ENCODE results near the gene MTMR12.
A peak's percentile ranks its signal among the peaks of the same experiment; 100 is the strongest.

Gene MTMR12

GRCh38 chr5:32272746-32273145, 40.0 kb downstream of the MTMR12 start:
- DNase-seq: no peak

- DNase-seq: no peak
Observed at GRCh38 chr5:32270946-32271345, 41.8 kb downstream of the MTMR12 start.

- DNase-seq: no peak
Observed at GRCh38 chr5:32270178-32270577, 42.6 kb downstream of the MTMR12 start.

GRCh38 chr5:32265902-32266301, 46.8 kb downstream of the MTMR12 start:
- no peak for DNase-seq

DNA sequence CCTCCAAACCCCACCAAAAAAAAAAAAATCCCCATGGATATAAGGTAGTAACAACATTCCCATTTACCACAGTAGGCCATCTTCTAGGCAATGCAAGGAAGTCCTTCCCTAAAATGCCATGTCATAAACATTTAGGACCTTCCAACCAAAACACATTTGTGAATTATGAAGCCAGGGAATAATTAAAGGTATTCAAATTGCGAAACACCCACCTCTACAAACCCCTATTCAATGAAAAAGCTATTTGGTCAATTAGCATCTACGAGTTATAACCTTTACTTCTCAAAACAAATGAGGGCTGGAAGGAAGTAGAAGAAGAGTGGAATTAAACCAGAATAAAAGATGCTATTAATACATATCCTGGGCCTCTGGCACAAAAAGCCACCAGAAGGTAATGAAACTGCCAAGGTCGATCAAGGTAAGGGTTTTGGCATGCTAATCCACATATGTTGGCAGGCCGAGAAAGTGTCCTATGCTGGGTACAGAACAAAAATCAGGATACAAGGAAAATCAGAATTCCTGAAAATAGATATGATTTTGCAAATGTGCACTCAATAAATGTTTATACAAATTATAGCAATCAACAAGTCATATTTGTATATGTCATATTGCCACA, 47.7 kb downstream of the MTMR12 start:
- DNase-seq: no peak

DNA sequence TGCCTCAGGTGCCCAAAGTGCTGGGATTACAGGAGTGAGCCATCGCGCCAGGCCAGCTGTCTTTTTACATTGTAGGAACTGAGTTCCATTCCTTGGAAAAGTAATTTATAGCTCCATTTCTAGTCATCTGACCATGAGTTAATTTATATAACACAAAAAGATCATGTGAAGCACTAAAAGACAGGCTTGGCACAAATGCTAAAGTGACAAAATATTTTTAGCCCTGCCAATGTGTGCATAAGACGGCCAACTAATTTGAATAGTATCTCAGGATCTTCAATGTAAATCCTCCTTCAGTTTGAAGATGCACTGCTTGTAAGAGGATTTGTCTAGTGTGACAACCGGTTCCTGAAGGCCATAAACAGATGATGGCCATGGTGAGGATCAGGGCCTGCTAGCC, 49.1 kb downstream of the MTMR12 start:
- no peak for DNase-seq

- DNase-seq: no peak
Observed at GRCh38 chr5:32261198-32261597, 51.5 kb downstream of the MTMR12 start.

DNA sequence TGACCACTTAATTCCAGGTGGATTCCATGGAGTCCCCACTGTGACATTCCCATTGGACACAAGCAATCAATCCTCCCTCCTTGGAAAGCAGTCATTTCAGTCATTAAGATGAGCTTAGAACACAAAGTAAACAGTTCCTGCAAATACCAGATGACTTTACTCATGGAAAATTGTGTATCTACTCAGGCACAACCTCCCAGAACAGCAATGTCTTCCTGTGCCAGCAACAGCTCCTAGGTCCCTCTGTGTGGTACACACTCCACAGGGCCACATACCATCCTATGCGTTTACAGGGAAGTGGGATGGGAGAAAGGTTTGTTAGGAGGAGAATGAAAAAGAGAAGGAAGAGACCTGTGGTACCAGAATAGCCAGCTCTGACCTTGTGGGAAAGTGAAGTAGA, 53.7 kb downstream of the MTMR12 start:
- DNase-seq: peak in 1 of 3 experiments; percentile 40

- peak in 1 of 3 experiments; percentile 24 for DNase-seq
Observed at GRCh38 chr5:32258424-32258823, 54.3 kb downstream of the MTMR12 start.

DNA sequence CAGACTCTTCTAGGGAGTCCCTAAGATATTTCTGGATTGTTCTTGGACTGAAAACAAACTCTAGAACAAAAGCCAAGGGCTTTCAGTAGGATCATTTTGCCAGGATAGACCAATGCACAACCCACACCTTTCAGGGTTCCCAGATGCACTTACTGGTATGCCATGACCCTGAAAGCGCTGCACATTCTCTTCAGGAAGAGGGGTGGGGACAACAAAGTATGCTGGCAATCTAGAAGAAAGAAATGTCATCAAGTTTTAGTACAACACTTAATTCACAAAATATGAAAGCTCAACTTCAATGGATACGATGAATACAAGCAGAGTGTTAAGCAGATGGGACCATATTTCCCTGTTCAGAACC, 57.2 kb downstream of the MTMR12 start:
- no peak for DNase-seq

DNA sequence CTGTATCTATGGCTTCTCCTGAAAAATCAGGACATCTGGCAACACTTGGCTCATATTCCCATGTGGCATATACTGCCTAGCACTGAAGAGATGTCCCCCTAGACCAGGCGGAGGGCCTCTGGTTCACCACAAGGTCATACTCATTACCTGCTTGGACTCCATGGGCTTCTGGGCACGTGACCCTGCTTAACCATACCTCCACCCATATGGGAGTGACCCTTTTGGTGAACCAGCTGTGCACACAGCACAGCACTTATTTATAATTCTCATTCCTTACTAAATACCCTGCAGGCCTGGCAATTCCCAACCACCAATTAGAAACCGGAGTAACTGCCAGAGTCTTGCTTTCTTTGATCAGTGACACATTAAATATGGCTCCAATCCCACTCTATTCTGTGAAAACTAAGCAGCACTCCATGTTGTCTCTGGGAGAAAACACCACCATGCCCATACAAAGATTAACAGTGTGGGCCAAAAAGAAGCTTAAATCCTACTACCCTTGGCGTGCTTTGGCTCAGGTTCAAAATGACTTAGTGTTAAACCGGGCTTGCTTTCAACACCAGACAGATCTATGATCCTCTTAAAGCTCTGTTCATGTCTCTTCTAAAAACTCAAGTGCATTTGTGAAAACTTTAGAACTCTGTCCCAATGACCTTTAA, 57.7 kb downstream of the MTMR12 start:
- peak in 2 of 3 experiments; percentile 31 to 76 for DNase-seq

DNA sequence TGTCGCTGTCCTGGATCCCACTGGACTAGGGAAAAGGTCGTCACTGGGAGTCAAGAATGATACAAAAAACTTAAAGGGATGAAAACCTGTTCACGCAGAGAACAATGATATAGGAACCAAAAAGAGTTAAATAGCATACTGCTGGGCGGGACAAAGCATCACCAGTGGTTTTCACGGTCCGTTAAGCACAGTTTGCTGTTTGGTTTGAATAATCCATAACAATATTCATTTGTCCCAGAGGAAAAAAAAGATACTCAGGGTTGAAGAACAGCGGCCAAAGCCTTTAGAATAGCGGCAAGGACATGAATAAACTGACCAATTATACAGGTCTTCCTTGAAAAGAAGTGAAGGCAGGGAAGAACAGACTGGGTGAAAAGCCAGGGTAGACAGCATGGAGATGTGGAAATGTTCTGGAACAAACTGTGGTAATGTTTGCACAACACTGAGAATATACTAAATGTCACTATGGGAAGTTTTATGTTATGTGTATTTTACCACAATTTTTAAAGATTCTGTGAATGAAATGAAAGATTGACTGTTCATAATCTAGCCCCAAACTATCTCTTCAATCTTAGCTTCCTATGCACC, 60.8 kb downstream of the MTMR12 start:
- DNase-seq: peak; percentile 26 to 85 (median 40)

DNA sequence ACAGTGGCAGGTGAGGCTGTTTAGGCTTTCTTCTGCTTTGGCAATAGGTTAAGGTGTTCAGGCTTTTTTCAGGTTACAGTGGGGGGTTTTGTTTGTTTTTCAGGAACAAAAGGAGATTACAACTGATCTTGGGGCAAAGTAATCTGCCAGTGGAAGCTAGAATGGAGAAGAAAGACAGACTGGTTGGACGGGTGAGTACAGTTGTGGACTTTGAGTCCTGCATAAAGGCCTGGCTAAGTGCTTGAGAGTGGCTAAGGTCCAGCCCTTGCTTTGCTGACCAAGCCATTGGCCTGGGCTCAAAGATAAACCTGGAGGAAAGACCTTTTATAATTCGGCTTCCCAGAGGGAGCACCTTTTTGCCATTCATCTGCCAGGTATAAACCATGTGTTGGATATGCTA, 63.1 kb downstream of the MTMR12 start:
- no peak for DNase-seq

GRCh38 chr5:32245742-32246141, 67.0 kb downstream of the MTMR12 start:
- DNase-seq: no peak

DNA sequence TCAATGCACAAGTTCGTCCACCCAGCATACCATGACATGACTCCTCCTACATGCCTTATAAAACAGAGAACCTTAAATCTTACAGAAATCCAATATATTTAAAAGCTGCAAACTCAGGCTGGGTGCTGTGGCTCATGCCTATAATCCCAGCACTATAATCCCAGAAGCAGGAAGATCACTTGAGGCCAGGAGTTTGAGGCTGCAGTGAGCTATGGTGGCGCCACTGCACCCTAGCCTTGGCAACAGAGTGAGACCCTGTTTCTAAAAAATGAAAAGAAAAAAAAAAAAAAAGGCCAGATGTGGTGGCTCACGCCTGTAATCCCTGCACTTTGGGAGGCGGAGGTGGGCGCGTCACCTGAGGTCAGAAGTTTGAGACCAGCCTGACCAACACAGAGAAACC, 68.7 kb downstream of the MTMR12 start:
- DNase-seq: no peak

- DNase-seq: no peak
Observed at GRCh38 chr5:32241034-32241783, 71.5 kb downstream of the MTMR12 start.

GRCh38 chr5:32239385-32239784, 73.4 kb downstream of the MTMR12 start:
- no peak for DNase-seq

GRCh38 chr5:32233696-32234447, 78.9 kb downstream of the MTMR12 start:
- no peak for DNase-seq

DNA sequence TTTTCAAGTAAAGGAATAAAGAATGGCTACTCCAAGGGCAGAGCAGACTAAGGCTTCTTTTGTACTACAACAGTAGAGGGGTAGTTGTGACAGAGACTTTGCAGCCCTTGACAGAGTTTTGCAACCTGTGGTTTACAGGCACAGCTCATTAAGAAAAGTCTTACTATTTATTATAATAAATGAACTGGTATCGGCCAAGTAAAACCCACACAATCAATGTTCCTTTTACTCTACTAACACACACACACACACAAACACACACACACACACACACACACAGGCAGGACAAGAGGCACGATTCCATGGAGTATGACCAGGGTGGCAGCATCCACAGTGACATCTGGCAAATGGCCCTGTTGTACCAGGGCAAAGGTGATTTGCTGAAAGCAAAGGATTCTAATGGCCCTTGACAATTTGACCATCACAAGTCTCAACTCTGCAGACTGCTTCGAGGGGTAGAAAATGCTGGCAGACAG, 79.5 kb downstream of the MTMR12 start:
- DNase-seq: no peak

GRCh38 chr5:32232441-32233219, 80.1 kb downstream of the MTMR12 start:
- DNase-seq: peak; percentile 54 to 79 (median 78)

DNA sequence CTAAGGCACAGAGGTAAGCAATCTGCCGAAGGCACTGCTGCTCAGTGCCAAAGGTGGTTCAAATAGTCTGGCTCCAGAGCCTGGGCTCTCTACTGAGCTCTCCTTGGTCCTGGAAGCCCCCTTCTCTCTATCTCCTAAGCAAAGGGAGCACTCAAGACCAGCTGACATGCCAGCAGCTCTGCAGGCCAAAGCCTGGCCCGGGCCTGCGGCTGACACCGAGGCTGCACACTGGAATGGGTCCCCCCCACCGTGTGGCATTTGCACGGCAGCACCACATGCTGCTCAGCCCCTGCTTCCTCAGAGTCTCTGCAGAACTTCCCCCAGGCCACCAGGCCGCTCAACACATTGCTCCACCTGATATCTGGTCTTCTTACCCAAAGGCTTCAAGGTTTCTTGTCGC, 80.8 kb downstream of the MTMR12 start:
- DNase-seq: no peak

GRCh38 chr5:32231241-32231640, 81.5 kb downstream of the MTMR12 start:
- DNase-seq: no peak
